ENCODE data around the gene TGFBR2. TPM values are rescaled to one million over a fixed set of nuclear protein-coding genes. Genes with fewer than 3 reads are reported as not detected.

Gene TGFBR2
- total RNA-seq, 2 donors from 2014 or later, result 243 to 291 TPM

- intact Hi-C loops (cut with DNase I), result loop anchor here in 1 of 2 donors (10.0 kb wide), 1 partner anchor 166 kb away; no protein-coding TSS in a partner anchor
Measured at GRCh38 chr3:30680789-30681648, 74.6 kb downstream of the TGFBR2 start.

GRCh38 chr3:30681649-30682211 is 75.3 kb downstream of the TGFBR2 start:
- intact Hi-C loops (cut with DNase I), result loop anchor here in 1 of 2 donors (10.0 kb wide), 1 partner anchor 167 kb away; no protein-coding TSS in a partner anchor
- DNase-seq (ENCODE audit: low spot score), result peak; percentile 84

More at GRCh38 chr3:30680789-30681648, 74.6 kb downstream of the TGFBR2 start:
- DNase-seq (ENCODE audit: low spot score), result no peak

DNA sequence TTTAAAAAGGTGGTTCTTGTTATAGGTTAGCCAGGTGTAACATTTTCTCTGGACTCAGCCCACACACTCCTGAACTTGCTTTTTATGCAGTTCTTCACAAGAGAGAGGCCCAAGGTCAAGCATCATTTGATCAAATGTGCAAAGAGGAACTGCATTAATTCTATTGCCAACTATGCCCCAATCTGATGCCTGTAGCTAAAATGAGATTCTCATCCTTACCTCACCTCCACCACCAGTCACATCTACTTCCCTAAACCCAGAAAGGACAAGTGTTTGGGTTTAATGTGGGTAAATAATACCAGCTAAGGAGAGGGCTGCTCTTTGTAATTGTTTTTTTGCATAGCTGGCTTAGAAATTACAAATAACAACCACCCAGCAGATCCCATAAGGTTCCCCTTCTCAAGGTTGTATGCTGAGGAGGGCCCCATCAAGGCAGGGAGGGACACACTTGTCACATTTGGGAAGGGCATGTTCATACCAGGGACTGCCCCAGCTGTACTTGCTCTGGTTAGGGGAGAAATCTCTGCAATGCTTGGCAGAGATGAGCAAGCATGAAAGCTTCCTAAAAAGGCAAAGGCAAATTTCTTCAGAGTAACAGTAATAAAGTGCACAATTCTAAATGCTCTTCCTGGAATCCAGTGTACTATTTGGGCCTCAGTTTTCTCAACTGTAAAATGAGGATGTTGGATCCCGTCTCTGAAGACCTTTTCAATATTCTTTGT is 76.2 kb downstream of the TGFBR2 start:
- no peak for DNase-seq (ENCODE audit: low spot score)
- intact Hi-C loops (cut with DNase I), result loop anchor here in 1 of 2 donors (10.0 kb wide), 1 partner anchor 168 kb away; no protein-coding TSS in a partner anchor

GRCh38 chr3:30683769-30684168 is 77.4 kb downstream of the TGFBR2 start:
- no peak for DNase-seq (ENCODE audit: low spot score)
- intact Hi-C loops (cut with DNase I), result loop anchor here in 1 of 2 donors (10.0 kb wide), 1 partner anchor 169 kb away; no protein-coding TSS in a partner anchor

- intact Hi-C loops (cut with DNase I), result loop anchor here in 1 of 2 donors (10.0 kb wide), 1 partner anchor 170 kb away; no protein-coding TSS in a partner anchor
- DNase-seq (ENCODE audit: low spot score), result no peak
Measured at GRCh38 chr3:30684356-30684755, 78.0 kb downstream of the TGFBR2 start.

DNA sequence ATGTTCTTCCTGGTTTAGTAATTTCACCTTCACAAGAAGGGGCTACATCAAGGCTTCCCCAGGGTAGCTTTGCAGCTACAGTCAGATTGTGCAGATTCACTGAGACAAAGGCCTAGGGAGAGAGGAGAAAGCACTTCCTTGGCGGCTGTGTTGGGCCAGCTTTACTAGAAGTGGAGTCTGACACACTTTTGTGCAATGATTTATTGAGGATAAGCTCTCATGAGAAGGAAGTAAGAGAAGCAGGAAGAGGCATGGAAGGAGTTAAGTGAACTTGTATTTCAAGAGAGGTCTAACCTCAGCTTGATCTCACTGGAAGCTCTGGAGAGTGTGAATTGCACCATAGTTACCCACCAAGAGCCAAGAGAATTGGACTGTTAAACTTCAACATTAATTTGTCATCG is 78.9 kb downstream of the TGFBR2 start:
- no peak for DNase-seq (ENCODE audit: low spot score)
- intact Hi-C loops (cut with DNase I), result loop anchor here in 1 of 2 donors (10.0 kb wide), 1 partner anchor 170 kb away; no protein-coding TSS in a partner anchor

DNA sequence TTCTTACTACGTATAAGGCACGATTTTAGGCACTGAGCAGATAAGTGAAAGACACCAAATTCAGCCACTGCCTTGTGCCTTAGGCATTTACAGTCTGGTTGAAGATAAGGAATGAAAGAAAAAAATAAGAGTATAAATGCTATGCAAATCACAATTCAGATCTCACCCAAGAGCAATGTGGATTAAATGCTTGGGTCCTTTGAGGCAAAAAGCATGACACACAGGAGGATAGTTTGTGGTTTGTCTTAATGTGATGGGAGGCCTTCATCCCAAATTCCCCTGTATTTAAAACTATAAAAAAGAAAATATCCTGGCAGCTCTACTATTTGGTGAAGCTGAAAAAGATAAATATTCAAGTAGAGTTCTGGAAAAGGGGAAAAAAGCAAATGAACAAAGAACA is 79.8 kb downstream of the TGFBR2 start:
- DNase-seq (ENCODE audit: low spot score), result no peak
- intact Hi-C loops (cut with DNase I), result loop anchor here in 1 of 2 donors (10.0 kb wide), 1 partner anchor 171 kb away; no protein-coding TSS in a partner anchor

- intact Hi-C loops (cut with DNase I), result loop anchor here in 1 of 2 donors (10.0 kb wide), 1 partner anchor 172 kb away; no protein-coding TSS in a partner anchor
- DNase-seq (ENCODE audit: low spot score), result no peak
Measured at GRCh38 chr3:30686799-30687198, 80.4 kb downstream of the TGFBR2 start.

DNA sequence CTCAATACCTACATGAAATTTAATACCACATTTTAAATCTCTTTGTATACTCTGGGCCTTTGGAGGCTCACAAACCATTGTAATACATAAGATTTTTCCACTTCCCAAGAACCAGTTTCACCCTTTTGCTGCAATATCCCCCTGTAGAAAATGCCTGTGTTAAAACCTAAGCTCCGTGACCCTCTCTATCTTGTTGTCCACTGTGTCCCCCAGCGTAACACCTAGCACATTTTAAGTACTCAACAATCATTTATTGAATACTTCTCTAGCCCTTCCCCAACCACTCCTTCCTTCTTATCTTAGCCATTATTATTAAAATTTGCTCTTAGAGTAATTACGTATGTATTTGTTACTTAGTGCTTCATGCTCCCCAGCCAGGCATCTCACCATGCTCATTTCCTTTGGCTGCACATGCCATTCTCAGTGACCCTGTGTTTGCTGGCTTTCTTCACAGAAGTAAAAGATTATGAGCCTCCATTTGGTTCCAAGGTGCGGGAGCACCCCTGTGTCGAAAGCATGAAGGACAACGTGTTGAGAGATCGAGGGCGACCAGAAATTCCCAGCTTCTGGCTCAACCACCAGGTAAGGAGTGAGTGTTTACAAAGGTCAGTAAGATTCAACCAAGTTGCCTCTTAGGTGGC is 81.6 kb downstream of the TGFBR2 start:
- intact Hi-C loops (cut with DNase I), result loop anchor here in 1 of 2 donors (10.0 kb wide), 1 partner anchor 173 kb away; no protein-coding TSS in a partner anchor

DNA sequence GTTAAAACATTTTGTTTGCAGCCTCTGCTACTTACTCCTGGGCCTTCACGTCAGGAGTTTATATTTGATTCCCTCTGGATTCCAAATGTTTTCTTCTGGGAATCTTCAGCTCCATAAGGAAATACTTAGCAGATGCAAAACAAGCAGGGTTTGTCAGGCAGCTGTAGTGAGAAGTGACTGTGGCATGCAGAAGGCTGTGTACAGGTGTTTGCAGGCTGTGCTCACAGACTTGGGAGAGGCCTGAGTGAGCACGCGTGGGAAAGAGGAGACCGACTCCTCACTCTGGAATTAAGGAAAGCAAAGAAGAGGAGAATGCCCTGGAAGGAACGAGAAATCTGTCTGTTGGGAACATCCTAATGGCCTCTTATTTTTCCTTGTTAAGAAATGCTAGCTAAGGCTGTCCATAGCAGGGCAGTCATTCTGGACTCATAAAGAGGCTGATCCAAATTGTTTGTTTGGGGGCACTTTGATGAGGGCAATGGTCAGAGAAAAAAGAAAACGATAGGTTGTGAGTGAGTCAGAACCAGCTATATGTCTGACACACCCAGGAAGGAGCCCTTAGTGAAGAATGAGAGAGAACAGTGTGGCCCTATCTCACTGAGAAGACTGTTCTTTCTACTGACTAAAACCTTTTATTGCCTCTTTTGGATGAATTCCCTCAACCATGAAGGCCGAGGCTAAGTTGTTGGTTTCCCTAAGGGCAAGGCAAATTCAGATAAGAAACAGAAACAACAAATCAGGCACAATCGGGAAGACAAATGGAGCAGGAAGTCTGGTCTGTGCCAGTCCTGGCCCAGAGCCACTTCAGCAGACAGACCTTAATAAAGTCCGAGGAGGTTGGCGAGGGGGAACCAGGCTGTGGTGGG is 82.6 kb downstream of the TGFBR2 start:
- intact Hi-C loops (cut with DNase I), result loop anchor here in 1 of 2 donors (10.0 kb wide), 1 partner anchor 174 kb away; no protein-coding TSS in a partner anchor
- no peak for DNase-seq (ENCODE audit: low spot score)

More for the DNA sequence above, 81.6 kb downstream of the TGFBR2 start:
- no peak for DNase-seq (ENCODE audit: low spot score)

DNA sequence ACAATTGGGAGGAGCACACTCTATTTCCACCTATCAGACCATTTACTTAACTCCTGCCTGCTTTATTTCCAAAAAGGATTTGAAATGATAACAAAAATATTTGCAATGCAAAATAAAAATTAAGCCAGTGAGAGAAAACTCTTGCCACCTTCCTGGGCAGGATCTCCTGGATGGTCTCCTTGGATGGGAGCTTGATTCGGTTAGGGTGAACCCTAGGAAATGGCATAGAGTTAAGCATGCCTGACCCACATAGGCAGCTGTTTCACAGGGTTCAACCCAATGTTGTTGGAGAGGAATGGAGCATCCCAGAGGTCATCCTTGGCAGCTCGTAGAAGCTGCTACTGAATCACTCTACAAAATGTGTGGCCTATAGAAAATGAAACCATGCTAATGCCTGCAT is 83.8 kb downstream of the TGFBR2 start:
- intact Hi-C loops (cut with DNase I), result loop anchor here in 1 of 2 donors (5.0 kb wide), 1 partner anchor 578 kb away; no protein-coding TSS in a partner anchor
- no peak for DNase-seq (ENCODE audit: low spot score)

GRCh38 chr3:30691249-30691880 is 85.0 kb downstream of the TGFBR2 start:
- intact Hi-C loops (cut with DNase I), result loop anchor here in 1 of 2 donors (5.0 kb wide), 1 partner anchor 579 kb away; no protein-coding TSS in a partner anchor
- DNase-seq (ENCODE audit: low spot score), result peak; percentile 78

DNA sequence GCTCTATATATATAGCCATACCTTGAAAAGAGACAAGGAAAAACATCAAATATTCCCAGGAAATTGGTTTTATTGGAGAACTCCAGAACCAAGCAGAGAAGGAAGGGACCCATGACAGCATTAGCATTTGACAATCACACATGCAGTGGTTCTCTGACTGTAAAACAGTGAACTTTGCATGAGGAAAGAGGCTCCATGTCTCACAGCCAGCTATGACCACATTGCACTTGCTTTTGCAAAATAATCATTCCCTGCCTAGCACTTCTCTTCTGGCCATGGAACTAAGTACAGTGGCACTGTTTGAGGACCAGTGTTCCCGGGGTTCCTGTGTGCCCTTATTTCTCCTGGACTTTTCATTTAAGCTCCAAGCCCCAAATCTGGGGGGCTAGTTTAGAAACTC is 85.5 kb downstream of the TGFBR2 start:
- DNase-seq (ENCODE audit: low spot score), result no peak
- intact Hi-C loops (cut with DNase I), result loop anchor here in 1 of 2 donors (5.0 kb wide), 1 partner anchor 580 kb away; no protein-coding TSS in a partner anchor

- intact Hi-C loops (cut with DNase I), result loop anchor here in 1 of 2 donors (5.0 kb wide), 1 partner anchor 580 kb away; no protein-coding TSS in a partner anchor
- DNase-seq (ENCODE audit: low spot score), result no peak
Measured at GRCh38 chr3:30692498-30693130, 86.2 kb downstream of the TGFBR2 start.

GRCh38 chr3:30693470-30694120 is 87.2 kb downstream of the TGFBR2 start:
- intact Hi-C loops (cut with DNase I), result loop anchor here in 1 of 2 donors (5.0 kb wide), 1 partner anchor 581 kb away; no protein-coding TSS in a partner anchor
- DNase-seq (ENCODE audit: low spot score), result no peak

- intact Hi-C loops (cut with DNase I), result loop anchor here in 1 of 2 donors (5.0 kb wide), 1 partner anchor 582 kb away; no protein-coding TSS in a partner anchor
- DNase-seq (ENCODE audit: low spot score), result no peak
Measured at GRCh38 chr3:30694148-30694547, 87.7 kb downstream of the TGFBR2 start.
